OCI-LY1 (cell line): ENCODE data around the gene TICRR.

Source experiments
- EZH2 ChIP-seq: fragments of 200-600 bp; sonication (generic), shearing (Covaris generic); IDR thresholded peaks from 2 replicates; pipeline ENCODE4 v1.8.0; 2017; ENCODE audit warnings: borderline replicate concordance, mixed run types, mild to moderate bottlenecking, antibody characterized with exemption, low read length, moderate library complexity, mixed read lengths
- TF ChIP-seq, protein P1 (sequence below): fragments of 200-600 bp; sonication (generic), shearing (Covaris generic); IDR thresholded peaks from 2 replicates; pipeline ENCODE4 v1.5.1; 2017; ENCODE audit warnings: mild to moderate bottlenecking, antibody characterized with exemption, low read length, moderate library complexity, mixed read lengths

DNA sequence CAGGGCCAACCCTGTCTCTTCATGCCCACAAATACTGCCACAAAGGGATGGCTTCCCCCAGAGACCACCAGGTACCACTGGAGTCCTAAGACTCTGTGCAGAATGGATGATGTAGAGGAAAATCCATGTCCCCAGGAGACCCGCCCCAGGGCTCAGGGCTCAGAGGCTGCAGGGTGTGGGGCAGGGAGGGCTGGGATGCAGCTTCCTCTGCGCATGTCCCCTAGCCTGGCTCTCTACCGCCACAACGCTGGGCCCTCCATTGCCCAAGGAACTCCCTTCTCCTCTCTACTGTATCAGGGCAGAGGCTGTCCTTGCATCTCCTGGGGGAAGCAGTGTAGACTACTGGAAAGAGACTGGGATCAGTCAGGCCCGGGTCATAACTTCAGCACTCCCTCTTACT, 19.5 kb upstream of the TICRR start:
- TF ChIP-seq, protein P1, sequence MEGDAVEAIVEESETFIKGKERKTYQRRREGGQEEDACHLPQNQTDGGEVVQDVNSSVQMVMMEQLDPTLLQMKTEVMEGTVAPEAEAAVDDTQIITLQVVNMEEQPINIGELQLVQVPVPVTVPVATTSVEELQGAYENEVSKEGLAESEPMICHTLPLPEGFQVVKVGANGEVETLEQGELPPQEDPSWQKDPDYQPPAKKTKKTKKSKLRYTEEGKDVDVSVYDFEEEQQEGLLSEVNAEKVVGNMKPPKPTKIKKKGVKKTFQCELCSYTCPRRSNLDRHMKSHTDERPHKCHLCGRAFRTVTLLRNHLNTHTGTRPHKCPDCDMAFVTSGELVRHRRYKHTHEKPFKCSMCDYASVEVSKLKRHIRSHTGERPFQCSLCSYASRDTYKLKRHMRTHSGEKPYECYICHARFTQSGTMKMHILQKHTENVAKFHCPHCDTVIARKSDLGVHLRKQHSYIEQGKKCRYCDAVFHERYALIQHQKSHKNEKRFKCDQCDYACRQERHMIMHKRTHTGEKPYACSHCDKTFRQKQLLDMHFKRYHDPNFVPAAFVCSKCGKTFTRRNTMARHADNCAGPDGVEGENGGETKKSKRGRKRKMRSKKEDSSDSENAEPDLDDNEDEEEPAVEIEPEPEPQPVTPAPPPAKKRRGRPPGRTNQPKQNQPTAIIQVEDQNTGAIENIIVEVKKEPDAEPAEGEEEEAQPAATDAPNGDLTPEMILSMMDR, result no peak
- no peak for TF ChIP-seq EZH2
